GM19452 (cell line): ENCODE measurements around the gene CDON.
"Not testable (repeated sequence)": the region's sequence is repeated elsewhere in the genome, so short reads cannot be mapped to it uniquely, and the experiment has no call there.

Source experiments
- ATAC-seq: cut with Tn5 transposase; IDR thresholded peaks from one replicate; pipeline ENCODE4 v1.9.1; 2021; ENCODE audit not compliant: unreplicated experiment

CDON gene

DNA sequence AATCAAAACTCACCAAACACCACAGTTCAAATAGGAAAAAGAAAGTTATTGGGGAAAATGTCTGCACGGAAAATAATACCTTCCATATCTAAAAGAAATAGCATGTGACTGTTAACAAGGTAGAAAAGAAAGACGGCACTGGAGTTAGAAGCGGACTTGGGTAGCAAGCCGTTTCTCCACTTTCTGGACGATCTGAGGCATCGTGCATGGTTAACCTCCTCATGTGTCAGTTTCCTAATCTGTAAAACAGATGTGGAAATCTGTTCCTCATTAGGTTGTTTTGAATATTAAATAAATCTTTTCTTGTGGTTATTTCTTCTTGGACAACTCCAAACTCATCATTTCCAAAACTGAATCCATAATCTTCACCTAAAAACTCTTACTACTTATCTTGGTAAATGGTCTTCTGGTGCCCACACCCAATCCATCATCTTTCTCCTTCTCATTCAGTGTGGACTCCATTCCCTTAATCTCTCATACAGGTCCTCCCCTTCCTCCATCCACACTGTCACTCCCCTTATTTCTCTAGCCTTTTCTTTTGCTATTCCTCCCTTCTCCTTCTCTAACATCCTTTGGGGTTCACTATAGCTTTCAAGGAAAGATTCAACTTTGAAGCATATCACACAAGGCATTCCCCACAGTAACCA, 63.3 kb downstream of the CDON start:
- no peak for ATAC-seq

DNA sequence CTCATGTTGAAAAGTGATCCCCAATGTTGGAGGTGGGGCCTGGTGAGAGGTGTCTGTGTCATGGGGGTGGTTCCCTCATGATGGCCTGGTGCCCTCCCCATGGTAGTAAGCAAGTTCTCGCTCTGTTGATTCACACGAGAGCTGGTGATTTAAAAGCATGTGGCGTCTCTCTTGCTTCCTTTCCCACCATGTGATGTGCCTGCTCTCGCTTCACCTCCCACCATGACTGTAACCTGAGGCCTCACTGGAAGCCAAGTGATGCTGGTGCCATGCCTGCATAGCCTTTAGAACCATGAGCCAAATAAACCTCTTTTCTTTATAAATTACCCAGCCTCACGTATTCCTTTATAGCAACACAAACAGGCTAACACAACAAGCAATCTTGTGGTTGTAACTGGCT, 64.4 kb downstream of the CDON start:
- no peak for ATAC-seq

DNA sequence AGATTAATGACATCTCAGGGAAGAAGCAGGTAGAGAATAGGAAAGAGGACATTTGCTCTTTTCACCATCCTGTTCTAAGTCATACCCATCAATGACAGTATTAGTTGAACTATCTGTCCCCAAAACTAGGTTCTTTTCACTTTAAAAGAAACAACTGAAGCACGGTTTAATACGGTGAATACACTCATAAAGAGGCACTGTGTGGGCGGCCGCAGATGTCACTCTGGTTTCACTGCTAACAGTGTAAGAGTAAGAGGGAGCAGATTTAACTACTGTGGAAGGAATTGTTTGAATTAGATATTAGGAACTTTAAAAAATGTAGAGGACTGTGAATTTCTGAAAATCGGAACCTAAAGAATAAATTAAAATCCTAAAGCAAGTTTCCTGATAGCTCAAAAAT, 67.4 kb downstream of the CDON start:
- no peak for ATAC-seq

DNA sequence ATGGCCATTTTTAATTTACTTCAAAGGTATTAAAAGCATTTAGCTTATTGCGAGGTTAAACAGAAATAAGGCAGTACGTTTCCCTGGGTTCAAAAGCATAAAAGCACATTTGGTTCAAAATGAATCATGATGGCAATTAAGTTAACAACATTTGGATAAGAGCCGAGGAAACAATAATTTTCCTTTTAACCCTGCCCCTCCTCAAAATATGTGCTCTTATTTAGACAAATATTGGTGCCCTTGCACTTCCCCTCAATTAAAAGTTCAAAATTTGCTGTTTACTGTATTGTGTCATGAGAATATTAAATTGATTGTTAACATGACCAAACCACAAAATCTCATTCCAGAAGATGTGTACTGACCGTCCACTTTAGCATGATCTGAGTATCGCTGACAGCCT, 68.2 kb downstream of the CDON start:
- no peak for ATAC-seq

GRCh38 chr11:125992893-125993292, 69.8 kb downstream of the CDON start:
- ATAC-seq = no peak

DNA sequence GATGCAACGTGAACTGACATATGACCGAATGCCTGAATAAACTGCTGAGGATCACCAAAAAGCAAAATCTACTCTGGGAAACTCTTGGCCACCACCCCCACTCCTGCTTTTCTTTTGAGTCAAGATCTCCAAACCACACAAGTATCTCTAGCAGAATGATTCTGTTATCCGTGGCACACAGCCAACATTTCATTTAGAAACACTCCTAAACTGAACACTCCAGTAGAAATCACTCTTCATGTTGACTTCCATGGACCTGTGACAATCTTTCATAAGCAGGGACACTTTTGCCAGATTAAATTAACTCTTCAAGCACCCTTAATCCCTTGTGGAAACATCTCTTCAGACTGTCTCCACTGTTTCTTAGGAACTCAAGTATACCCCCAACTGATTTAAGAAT, 72.4 kb downstream of the CDON start:
- ATAC-seq = no peak

GRCh38 chr11:125987066-125987641, 75.5 kb downstream of the CDON start:
- ATAC-seq = no peak

DNA sequence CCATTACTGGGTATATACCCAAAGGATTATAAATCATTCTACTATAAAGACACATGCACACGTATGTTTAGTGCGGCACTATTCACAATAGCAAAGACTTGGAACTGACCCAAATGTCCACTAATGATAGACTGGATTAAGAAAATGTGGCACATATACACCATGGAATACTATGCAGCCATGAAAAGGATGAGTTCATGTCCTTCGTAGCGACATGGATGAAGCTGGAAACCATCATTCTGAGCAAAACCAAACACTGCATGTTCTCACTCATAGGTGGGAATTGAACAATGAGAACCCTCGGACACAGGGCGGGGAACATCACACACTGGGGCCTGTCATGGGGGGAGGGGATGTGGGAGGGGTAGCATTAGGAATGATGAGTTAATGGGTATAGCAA, 76.7 kb downstream of the CDON start:
- ATAC-seq = not testable (repeated sequence)

- no peak for ATAC-seq
Measured at GRCh38 chr11:125982348-125982730, 80.3 kb downstream of the CDON start.

DNA sequence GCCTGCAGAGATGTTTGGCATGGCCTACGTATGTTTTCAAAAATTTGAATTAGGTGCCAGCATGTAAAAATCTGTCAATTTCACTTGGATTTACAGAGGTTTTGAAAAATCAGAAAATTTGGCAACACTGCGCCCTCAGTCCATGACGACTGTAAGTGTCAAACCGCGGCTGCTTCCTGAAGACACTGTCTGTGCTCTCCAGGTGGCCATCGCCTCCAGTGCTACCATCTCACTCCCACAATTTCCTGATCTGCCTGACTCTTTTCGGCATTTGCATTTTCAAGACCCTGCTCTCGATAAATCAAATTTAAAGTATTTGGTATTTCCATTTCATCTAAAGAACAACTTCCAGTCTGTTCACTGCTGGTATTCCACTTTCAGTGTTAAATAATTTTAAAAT, 82.2 kb downstream of the CDON start:
- ATAC-seq = no peak

- no peak for ATAC-seq
Measured at GRCh38 chr11:125979511-125979910, 83.2 kb downstream of the CDON start.

DNA sequence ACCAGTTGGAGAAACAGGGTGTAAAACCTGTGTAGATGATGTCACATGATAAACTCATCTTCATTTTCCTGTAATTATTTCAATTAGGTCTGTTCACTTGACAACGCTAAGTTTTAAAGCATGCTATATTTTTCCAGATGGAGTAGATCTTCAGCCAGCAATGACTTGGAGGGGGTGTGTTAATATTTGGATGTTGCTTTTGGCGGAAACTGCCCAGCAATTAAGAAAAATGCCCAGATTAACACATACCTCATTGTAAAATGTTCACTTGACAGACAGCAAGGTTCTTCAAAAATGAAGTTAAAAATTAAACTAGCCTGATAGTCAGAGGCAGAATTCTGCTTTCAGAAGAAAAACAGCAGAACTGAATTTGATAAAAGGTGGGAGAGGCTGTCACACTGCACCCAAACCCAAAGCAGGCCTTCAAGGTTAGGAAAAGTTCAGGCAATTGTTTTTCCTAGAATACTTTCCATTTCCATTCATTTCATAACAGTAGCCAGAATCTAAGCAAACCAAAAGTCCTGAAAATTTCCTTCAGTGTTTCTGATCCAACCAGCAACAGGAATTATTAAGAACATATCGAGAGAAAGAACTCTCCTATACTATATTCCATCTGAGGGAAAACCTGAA, 83.8 kb downstream of the CDON start:
- no peak for ATAC-seq

- no peak for ATAC-seq
Measured at GRCh38 chr11:125978181-125978716, 84.4 kb downstream of the CDON start.

GRCh38 chr11:125977333-125977732, 85.3 kb downstream of the CDON start:
- ATAC-seq = no peak

DNA sequence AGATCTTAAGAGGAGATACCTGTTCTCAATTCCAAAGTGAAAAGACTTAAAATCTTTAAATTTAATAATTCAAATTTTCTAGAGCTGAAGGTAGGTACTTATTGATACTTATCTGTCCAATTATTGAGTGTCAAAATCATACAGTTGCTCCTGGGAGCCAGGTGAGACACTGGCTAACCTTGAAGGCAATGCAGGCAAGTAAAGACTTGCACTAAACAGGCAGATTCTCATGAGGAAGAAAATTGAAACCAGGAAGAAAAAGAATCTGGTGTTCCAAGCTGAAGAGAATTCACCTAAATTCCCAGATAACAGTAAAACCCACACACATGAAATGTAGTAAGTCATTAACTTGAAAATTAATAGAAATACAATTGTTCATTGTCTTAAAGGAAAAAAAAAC, 86.5 kb downstream of the CDON start:
- no peak for ATAC-seq

DNA sequence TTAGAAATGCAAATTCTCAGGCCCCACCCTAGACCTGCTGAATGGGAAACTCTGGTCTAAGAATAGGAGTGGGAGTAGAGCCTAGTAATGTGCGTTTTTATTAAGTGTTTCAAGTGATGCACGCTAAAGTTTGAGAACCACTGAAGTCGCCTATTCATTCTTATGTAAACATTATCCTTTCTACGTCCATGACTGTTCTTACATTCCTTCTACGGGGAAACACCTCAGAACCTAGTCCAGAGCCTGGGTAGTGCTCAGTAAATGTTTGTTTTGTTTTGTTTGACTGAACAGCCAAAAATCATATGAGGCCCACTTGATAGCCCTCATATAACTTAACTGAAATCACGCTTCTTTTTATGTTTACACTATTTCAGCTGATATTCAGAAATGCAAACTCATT, 87.0 kb downstream of the CDON start:
- no peak for ATAC-seq

DNA sequence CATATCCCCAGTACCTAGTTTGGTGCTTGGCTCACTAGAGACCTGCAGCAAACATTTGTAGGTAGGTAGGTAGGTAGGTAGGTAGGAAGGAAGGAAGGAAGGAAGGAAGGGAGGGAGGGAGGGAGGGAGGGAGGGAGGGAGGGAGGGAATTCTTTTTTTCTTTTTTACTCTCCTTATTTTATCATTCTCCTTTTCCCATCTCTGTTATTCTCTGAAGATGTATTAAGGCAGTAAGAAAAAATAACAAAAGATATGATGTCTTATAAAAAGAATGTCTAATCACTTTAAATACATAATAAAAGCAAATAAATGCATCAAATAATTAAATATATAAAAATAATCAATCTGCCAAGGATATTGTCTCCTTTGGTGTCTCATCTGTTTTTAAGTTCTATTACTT, 88.4 kb downstream of the CDON start:
- no peak for ATAC-seq

- ATAC-seq = no peak
Measured at GRCh38 chr11:125971618-125972017, 91.0 kb downstream of the CDON start.

DNA sequence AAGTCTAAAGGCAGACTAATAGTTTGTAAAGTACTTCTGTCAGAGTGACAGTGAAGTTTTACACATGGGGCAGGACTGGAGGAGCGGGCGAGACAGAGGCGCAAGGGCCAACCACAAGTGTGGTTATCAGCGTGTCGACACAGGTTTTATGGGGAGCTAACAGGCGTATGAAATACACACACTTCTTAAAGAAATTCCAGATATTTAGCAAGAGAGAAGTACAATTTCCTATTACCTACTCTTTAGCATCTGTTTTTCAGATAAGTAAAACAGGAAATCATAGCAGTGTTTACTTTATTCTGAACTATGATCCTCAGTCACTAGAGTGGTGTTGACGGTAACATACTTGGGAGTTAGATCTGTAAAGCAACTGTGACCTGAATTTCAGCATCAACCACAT, 94.3 kb downstream of the CDON start:
- ATAC-seq = no peak

DNA sequence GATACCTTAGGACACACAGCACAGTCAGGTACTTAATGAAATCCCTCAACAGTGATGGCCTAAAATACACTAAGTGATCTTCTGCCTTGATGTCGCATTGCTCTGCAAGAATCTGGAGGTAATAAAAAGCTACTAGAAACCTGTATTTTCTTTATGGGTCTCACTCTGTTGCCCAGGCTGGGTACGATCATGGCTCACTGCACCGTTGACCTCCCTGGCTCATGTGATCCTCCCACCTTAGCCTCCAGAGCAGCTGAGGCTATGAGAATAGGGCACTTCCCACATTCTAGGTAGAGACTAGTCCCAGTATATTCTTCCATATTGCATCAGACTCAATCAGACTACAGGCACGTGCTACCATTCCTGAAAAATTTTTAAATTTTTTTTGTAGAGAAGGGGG, 95.2 kb downstream of the CDON start:
- no peak for ATAC-seq

DNA sequence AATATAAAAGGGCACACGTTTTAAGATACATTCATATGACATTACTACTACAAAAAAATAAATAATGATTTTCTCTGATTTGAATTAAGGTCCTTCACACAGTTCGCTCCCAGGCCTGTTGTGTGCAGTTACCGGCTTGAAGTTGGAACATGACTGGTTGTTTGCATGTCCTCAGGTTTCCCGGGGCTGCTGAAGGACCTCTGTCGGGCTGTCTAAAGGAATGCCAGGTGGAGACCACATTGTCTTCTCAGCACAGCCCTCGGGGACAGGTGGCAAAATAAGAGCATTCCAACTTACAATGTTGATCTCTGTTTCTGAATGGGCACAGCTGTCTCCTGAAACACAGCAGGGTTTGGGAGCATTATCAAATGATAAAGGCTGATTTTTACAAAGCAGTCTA, 101.9 kb downstream of the CDON start:
- no peak for ATAC-seq

DNA sequence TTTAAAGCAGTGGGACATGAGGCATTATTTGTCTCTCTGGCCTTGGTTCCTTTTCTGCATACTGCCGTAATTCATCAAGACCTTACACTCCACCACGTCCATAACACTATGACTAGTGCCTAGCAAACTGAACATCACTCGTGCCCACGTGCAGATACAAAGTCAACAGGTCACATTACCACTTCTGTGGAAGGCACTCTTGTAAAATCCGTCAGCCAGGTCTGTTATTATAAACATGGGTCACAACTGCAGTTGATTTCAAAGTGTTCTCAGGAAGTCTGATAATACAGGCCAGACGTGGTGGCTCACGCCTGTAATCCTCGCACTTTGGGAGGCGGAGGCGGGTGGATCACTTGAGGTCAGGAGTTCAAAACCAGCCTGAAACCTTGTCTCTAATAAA, 102.7 kb downstream of the CDON start:
- ATAC-seq = no peak

DNA sequence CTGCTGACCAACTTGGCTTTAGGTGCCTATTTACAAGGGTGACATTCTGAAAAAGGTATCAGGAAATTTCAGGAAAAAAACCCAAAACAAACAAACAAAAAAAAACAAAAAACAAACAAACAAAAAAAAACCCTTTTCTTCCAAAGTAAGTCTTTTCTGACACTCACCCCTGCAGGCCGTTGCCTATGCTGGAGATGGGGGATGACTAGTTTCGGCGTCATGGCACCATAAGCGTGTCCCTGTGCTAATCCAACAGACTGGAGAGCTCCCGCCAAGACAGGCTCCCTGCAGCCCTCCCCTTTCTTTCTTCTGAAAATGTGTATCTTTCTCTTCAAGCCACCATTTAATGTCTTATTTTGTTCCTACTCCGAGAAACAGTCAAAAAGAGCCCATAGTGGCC, 103.2 kb downstream of the CDON start:
- no peak for ATAC-seq
